ENCODE data around the gene CD79A. TPM values are rescaled to one million over a fixed set of nuclear protein-coding genes. Genes with fewer than 3 reads are reported as not detected.
"Not testable (repeated sequence)": the region's sequence is repeated elsewhere in the genome, so short reads cannot be mapped to it uniquely, and the experiment has no call there.

The CD79A gene
- total RNA-seq, 1 donor from 2014 or later, result not detected

DNA sequence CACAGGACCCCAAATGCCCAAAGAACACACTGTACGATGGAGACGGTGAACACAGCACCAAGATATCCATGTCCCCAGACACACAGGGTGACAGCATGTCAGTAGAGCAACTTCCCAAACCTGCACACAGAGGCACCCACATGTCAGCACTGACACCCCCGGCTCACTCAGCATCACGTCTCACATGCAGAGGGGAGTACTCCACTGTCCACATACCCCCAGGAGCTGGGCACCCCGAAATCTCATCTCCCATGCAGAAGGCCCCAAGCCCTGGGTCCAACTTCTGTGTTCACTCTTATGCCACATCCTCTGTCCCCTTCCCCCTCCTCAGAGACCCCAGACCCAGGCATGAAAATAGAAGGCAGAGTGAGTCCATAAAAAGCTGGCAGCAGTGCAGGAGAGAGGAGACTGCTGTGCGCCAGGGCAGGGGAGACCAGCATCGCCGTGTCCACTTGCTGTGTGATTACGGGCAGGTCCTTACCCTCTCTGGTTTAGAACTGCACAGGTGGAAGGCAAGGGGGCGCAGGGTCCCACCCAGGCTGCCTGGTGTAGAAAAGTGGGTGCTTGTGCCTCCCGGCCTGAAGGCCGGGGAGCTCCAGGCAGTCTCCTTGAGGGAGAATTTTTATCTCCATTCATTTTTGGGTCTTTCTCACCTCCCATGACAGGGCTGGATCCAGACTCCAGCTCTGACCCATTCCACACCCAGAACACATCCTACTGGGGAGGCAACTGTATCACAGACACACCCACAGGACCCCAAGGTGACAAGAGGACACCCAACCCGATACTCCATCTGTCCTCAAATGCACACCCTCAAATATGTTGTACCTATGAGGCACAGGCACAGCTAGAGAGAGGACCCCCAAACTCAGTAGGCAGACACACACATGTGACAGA, 34.2 kb downstream of the CD79A start:
- TF ChIP-seq, protein P1, sequence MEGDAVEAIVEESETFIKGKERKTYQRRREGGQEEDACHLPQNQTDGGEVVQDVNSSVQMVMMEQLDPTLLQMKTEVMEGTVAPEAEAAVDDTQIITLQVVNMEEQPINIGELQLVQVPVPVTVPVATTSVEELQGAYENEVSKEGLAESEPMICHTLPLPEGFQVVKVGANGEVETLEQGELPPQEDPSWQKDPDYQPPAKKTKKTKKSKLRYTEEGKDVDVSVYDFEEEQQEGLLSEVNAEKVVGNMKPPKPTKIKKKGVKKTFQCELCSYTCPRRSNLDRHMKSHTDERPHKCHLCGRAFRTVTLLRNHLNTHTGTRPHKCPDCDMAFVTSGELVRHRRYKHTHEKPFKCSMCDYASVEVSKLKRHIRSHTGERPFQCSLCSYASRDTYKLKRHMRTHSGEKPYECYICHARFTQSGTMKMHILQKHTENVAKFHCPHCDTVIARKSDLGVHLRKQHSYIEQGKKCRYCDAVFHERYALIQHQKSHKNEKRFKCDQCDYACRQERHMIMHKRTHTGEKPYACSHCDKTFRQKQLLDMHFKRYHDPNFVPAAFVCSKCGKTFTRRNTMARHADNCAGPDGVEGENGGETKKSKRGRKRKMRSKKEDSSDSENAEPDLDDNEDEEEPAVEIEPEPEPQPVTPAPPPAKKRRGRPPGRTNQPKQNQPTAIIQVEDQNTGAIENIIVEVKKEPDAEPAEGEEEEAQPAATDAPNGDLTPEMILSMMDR (IDR thresholded peaks at IDR 0.05), result no peak
- no peak overlapping the region for H3K4me3 Mint-ChIP-seq (ENCODE audit: unreplicated experiment)
- peaks cover 2% of the 10 kb centered on the region for H3K4me1 Mint-ChIP-seq (ENCODE audit: low read depth)
- peaks cover 8% of the 10 kb centered on the region for H3K36me3 Mint-ChIP-seq (ENCODE audit: low read depth)
- no peak overlapping the region for H3K27ac Mint-ChIP-seq (ENCODE audit: unreplicated experiment)
- no peaks in the 10 kb centered on the region for H3K9me3 Mint-ChIP-seq (ENCODE audit: low read depth)
- H3K27me3 Mint-ChIP-seq (ENCODE audit: low read depth), result peaks cover 31% of the 10 kb centered on the region
- no peak for DNase-seq (ENCODE audit: low spot score)

DNA sequence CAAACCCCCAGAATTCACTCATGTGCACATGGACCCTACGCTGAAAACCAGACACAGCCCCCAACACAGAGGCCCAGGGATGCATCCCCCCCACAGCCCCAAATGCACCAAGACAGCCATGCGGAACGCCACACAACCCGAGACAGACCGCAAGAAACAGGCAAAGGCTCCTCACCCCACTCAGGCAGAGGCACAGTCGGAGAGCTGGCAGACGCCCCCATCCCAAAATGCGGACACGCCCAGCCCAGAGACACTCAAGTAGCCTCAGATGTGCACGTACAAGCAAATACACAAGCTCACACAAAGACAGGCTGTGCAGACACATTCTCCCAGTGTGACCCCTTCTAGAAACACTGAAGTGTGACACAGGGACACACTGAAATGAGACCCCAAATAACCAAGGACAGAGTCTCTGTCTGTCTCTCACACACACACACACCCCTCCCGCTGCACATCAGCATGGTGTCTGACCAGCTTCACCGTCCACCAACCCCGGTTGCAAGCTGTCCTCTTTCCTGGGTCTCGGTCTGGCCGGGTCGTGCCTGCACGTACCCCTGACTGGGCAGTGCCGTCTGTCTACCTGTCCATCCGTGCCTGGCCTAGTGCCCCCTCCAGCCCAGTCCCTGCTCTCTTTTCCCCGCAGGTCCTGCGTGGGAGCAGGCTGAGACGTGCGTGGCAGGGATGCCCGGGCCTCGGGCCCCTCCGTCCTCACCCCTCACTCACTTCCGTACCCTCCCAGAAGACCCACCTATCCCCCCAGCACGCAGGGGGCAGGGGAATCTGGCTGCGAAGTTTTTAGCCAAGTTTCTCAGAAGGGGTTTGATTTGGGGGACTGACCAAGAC, 35.0 kb downstream of the CD79A start:
- TF ChIP-seq, protein P1 (IDR thresholded peaks at IDR 0.05), result no peak
- no peak for DNase-seq (ENCODE audit: low spot score)
- no peaks in the 10 kb centered on the region for H3K9me3 Mint-ChIP-seq (ENCODE audit: low read depth)
- H3K27ac Mint-ChIP-seq (ENCODE audit: unreplicated experiment), result no peak overlapping the region
- H3K36me3 Mint-ChIP-seq (ENCODE audit: low read depth), result peaks cover 3% of the 10 kb centered on the region
- H3K4me3 Mint-ChIP-seq (ENCODE audit: unreplicated experiment), result no peak overlapping the region
- peaks cover 2% of the 10 kb centered on the region for H3K4me1 Mint-ChIP-seq (ENCODE audit: low read depth)
- peaks cover 31% of the 10 kb centered on the region for H3K27me3 Mint-ChIP-seq (ENCODE audit: low read depth)

- Mint-ChIP-seq H3K4me3 (ENCODE audit: unreplicated experiment) (no peak overlapping the region), H3K36me3 (ENCODE audit: low read depth) (no peaks in the 10 kb centered on the region), H3K27me3 (ENCODE audit: low read depth) (peaks cover 31% of the 10 kb centered on the region), H3K9me3 (ENCODE audit: low read depth) (no peaks in the 10 kb centered on the region), H3K4me1 (ENCODE audit: low read depth) (peaks cover 2% of the 10 kb centered on the region), H3K27ac (ENCODE audit: unreplicated experiment) (no peak overlapping the region)
- no peak for DNase-seq (ENCODE audit: low spot score)
- TF ChIP-seq, protein P1 (IDR thresholded peaks at IDR 0.05), result no peak
Measured at GRCh38 chr19:41912899-41913537, 35.9 kb downstream of the CD79A start.

DNA sequence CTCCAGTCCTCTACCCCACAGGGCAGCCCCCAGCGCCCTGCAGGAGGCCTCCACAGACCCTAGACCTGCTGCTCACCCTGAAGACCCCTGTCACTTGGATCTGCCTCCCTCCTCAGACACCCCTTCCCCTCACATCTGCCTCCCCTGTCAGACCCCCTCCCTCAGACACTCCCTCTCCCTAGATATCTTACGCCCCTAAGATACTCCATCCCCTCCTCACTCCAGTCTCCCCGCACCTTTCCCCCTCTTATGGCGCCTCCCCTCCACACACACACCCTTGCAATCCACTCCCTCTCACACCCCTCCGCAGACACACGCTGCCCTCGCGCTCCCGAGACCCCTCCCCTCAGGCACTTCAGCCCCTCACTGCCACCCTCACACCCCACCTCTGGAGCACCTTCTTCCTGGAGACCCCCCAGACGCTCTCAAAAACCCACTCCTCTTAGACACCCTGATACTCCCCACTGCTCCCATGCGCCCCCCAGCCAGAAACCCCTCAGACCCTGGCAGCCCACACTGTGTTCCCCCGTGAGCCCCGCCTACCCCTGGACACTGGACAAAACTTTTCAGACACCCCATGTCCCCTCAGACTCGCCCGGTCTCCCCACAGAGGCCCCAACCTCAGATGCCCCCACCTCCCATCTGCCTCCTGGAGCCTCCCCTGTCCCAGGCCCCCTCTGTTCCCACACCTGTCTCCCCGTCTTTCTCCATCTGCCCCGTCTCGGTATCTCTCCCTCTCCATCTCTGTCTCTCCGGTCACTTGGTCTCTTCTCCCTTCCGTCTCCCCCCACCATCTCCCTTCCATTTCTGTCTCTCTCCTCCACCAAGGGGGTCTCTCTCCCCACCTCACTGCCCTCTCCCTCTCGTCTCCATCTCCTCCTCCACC, 36.7 kb downstream of the CD79A start:
- H3K27me3 Mint-ChIP-seq (ENCODE audit: low read depth), result peaks cover 31% of the 10 kb centered on the region
- no peaks in the 10 kb centered on the region for H3K9me3 Mint-ChIP-seq (ENCODE audit: low read depth)
- no peaks in the 10 kb centered on the region for H3K36me3 Mint-ChIP-seq (ENCODE audit: low read depth)
- no peak overlapping the region for H3K27ac Mint-ChIP-seq (ENCODE audit: unreplicated experiment)
- no peak overlapping the region for H3K4me3 Mint-ChIP-seq (ENCODE audit: unreplicated experiment)
- H3K4me1 Mint-ChIP-seq (ENCODE audit: low read depth), result peaks cover 2% of the 10 kb centered on the region
- TF ChIP-seq, protein P1 (IDR thresholded peaks at IDR 0.05), result no peak
- peak; percentile 80 for DNase-seq (ENCODE audit: low spot score)

GRCh38 chr19:41914424-41914834, 37.4 kb downstream of the CD79A start:
- H3K36me3 Mint-ChIP-seq (ENCODE audit: low read depth); H3K4me1 Mint-ChIP-seq (ENCODE audit: low read depth); H3K9me3 Mint-ChIP-seq (ENCODE audit: low read depth); H3K4me3 Mint-ChIP-seq (ENCODE audit: unreplicated experiment); H3K27ac Mint-ChIP-seq (ENCODE audit: unreplicated experiment); DNase-seq (ENCODE audit: low spot score): not testable (repeated sequence)
- peaks cover 31% of the 10 kb centered on the region for H3K27me3 Mint-ChIP-seq (ENCODE audit: low read depth)

Measured in chondrocyte (in vitro differentiated cells).